Fibroblast of gingiva (primary cell): ENCODE measurements around the gene MGARP.

Source experiments
- DNase-seq: peaks from one replicate; pipeline ENCODE4 v3.0.0-alpha.2; 2011; ENCODE audit warnings: low read depth

MGARP gene

DNA sequence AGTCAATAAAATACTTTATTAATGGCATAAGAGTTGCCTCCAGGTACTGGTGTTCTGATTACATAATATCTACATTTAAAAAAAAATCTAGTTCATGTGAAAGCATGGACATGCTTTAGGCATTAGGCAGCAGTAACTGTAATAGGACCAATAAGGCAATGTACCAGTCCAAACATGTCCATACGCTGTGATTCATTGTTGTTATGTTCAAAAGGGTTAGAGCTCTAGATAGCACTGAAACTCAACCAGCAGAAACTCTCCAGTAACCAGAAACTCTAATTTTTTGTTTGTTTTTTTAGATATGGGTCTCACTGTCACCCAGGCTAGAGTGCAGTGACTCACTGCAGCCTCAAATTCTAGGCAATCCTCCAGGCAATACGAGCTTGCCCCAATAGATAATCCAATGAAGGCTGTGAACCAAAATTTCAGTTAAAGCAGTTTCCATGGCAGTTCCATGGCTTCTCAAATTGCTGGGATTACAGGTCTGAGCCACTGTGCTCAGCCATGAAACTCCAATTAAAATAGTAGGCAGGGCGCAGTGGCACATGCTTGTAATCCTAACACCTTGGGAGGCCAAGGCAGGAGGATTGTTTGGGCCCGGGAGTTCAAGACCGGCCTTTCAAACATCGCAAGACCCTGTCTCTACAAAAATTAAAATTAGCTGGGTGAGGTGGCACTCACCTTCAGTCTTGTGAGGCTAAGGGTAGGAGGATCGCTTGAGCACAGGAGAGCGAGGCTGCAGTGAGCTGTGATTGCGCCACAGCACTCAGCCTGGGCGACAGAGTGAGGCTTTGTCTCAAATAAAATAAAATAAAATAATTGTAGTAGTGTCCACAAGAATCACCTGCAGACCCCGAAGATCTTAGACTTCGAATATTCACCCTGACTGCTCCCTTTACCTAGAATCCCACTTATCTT is 36.3 kb downstream of the MGARP start:
- peak; percentile 98 for DNase-seq

DNA sequence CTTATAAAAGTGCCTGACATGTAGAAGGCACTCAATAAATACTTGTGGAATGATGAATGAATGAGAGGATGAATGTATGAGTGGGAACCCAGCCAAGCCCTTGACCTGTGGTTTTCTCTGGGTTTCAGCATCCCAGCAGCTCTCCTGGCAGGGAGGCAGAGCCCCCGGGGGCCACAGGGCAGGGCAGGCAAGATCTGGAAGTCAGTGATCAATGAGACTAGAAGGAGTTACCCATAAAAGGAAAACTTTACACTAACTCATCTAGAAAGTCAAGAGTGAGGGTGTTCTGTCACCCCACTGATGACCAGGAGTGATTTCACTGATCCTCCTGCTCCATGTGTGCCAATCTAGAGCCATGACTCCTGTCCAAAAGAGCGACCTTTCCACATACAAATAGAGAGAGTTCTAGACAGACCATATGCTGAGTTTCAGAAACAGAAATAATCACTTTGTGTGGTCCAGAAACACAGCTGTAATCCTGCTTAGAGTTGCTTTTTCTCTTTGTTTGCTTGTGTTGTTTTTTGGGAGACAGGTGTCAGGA is 37.4 kb downstream of the MGARP start:
- peak; percentile 30 for DNase-seq

DNA sequence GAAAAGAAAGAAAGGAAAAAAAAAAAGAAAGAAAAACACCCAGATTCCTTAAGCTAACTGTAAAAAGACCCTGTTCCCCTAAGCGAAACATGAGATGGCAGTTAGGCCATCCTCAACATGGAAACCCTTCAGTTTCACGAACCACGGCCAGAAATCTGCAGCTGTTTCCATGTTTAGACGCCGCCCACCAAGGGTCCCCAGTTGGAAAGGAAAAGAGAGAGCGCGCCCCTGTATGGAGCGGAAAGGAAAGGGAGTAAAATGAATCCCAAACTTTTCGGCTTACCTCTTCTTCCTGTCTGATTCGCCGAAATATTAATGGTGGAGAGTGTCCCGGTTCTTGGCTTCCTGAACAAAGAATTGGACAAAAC is 38.3 kb downstream of the MGARP start:
- DNase-seq, result no peak

DNA sequence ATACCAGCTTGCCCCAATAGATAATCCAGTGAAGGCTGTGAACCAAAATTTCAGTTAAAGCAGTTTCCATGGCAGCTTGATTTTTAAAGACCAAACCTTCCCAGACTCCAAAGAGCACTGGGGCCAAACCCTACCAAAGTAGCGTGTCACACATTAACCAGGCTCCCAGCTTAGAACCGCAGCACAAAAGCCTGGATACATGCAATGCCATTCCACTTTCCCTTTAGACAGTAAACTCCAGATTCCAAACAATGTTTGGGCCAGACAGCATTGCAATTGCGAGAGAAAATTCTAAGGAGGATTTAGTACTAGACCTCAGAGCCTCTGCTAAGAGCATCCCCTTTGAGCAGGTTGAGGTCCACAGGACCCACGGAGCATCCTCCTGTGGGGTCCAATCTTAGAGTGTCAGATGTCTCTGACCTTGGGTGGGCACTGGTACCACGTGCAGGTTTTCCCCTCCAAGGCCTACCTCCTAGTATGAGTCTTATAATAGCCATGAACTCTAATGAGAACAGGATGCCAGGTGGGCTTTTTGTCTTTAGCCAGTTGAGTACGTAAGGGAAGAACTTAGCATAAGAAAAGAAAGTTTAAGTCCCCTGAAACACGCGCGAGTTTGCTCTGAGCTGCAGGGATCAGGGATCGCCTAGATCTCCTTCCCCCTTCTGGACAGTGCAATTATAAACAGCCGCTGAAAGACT is 38.8 kb downstream of the MGARP start:
- DNase-seq, result no peak

DNA sequence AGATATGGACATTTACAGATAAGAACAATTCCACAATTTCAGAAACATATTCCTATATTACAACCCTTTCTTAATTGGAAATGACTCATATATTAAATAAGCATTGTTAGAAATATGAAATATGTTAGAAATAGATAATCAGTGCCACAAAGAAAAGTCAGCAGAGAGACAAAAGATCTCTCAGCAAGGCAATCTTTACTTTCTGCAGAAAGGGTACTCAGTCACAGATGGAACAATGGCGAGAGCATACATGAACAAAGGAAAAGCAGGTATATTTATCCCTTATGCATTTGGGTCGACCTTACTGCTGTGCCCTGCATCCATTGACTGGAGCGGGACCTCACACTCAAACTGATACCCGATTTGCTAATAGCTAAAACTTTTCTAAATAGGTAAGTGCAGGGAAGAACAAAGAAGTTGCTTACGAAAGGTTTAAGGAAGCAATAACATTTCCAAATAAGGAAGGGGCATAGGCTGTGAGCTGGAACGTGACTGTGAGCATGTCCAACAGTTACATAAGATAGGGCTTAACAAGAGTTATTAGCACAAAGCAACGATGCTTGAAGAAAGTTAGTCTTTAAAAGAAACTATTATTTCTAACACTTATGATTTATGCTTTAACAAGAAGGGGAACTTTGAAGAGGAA is 40.8 kb downstream of the MGARP start:
- DNase-seq, result no peak

DNA sequence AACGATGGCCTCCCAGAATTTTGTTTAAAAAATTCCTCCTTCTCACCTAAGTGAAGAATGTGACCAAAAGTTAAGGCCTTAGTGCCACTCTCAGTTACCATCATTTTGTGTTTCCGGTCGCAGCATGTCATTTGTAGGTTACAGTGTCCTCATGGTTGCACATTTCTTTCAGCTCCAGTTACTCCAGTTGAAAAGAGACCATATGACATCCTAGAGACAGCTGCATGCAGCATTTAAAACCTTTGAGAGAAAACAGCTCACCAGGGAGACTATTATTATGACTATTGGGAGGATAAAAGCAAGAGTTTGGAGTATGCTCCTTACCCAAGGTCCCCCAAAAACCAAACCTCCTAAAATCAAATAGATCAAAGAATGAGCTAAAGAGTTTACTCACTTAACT is 45.8 kb downstream of the MGARP start:
- DNase-seq, result no peak

DNA sequence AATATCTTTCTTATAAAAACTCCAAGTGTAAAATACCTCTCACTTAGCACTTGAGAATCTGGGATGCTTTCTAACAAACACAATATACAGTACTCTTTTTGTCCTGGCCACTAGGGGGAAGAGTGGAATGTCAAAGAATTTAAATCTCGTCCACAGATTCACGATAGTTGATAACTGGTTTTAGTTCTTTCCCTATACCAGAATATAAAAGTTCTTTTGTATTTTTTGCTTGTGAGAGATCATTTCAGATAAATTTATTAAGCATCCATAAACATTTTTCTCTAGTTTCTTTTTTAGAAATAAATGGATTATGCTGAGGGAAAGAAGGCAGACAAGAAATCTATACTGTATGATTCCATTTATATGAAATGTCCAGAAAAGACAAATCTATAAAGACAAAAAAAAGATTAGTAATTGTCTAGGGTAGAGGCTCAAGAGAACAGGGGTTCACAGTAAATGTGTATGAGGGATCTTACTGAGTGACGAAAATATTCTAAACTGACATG is 50.4 kb downstream of the MGARP start:
- peak; percentile 52 for DNase-seq

DNA sequence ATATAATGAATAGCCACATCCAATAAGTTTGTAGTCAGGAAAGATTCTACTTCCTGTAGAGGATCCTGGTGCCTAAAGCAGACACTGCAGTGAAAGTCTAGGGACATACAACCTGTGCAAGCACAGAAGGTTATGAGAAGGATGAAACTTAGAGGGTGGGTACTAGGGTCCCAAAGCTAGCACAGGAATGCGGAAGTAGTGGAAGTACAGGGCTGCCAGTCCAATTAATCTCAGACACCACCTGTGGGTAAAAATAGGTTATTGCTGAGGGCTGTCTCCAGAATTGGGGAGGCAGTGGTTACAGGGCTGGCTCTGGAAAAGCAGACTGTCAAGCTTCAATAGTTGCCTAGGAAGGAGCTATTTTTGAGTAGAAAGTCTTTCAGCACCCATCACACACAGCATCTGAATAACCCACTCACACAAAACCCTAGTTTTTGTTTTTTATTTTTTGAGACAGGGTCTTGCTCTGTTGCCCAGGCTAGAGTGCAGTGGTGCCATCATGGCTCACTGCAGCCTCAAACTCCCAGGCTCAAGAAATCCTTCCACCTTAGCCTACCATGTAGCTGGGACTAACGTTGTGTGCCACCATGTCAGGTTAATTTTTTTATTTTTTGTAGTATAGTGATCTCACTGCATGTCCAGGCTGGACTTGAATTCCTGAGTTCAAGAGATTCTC is 52.2 kb downstream of the MGARP start:
- no peak for DNase-seq

DNA sequence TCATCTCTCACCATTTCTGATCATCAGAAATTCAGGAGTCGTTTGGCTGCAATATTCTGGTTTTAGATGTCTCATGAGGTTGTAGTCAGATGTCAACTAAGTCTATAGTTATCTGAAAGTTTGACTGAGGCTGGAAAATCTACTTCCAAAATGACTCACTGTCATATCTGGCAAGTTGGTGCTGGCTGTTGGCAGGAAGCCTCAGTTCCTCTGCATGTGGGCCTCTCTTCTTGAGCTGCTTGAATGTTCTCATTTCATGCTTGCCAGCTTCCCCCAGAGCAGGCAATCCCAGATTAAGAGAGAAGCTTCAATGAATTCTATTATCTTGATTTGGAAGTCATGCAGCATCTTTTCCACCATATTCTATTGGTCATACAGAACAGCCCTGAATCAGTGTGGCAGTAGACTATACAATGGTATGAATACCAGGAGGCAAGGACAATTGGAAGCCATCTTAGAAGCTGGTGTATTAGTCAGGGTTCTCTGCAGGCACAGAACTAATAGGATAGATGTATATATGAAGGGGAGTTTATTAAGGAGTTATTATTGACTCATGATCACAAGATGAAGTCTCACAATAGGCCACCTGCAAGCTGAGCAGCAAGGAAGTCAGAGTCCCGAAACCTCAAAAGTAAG is 56.2 kb downstream of the MGARP start:
- DNase-seq, result peak; percentile 62

DNA sequence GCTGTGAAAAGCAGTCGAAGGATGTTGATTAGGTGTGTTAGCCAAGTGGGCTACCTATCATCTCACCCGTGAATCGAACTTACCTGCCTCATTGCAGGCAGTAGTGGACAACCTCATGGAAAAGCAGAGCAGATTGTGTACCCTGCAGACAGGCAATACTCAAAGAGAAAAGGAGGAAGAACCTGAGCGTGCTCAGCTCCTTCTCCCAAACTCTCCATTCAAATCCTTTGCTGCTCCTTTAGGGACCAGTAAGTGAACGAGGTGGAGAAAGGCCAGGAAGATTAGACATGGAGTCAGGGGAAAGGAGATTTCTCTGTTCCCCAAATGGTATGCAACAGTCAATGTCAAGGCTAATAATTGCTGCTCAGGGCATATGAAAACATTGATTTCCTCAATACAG is 57.8 kb downstream of the MGARP start:
- DNase-seq, result no peak

DNA sequence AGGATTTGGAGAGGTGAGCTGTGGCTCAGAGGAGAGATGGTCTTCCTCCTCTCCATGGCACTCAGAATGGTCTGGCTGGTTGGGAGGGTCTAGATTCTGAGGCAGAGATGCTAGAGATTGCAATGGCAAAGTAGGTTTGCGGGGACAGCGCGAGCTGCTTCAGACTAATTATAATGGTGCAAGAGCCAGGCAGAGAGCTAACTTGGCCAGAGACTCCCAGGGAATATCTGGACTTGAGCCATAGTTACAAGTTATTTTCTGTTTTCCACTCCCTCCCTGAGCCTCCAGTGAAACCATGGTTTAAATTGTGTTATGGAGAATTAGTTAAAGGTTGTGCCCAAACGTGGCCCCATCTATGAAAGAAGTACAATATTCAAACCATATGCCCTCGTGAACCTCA is 58.3 kb downstream of the MGARP start:
- no peak for DNase-seq

DNA sequence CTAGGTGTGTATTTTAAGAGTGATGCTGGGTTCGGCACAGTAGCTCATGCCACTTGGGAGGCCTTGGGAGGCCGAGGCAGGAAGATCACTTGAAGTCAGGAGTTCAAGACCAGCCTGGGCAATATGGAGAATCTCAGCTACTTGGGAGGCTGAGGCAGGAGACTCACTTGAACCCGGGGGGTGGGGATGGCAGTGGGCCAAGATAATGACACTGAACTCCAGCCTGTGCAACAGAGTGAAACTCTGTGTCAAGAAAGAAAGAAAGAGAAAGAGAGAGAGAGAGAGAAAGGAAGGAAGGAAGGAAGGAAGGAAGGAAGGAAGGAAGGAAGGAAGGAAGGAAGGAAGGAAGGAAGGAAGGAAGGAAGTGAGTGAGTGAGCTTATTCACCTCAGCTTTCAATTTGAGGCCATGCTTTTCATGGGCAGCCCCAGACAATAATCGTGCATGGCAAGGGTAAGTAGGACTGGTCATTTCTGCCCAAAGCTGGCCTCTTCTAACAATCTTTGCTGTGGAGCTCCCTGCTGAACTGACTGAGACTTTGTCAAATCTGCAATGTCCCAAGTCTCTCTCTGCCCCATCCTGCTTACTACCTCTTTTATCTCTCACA is 60.5 kb downstream of the MGARP start:
- DNase-seq, result no peak
